Colonic mucosa (tissue), 4 donors: ENCODE results near the gene TLE2. TPM values are rescaled to one million over a fixed set of nuclear protein-coding genes. Genes with fewer than 3 reads are reported as not detected.

Experiments
- DNase-seq: peaks from one replicate; pipeline ENCODE4 v3.0.0-alpha.2; 2020
- H3K27ac ChIP-seq: fragments of 200-600 bp; one replicate; pipeline ENCODE4 v1.8.0; 2021
- H3K27me3 ChIP-seq: fragments of 200-600 bp; one replicate; pipeline ENCODE4 v1.8.0; 2021
- H3K36me3 ChIP-seq: fragments of 200-600 bp; one replicate; pipeline ENCODE4 v1.8.0; 2021
- H3K4me1 ChIP-seq: fragments of 200-600 bp; one replicate; pipeline ENCODE4 v1.8.0; 2021; ENCODE audit warnings: mild to moderate bottlenecking
- H3K4me3 ChIP-seq: fragments of 200-600 bp; one replicate; pipeline ENCODE4 v1.8.0; 2021
- H3K9ac ChIP-seq, 2 donors: one replicate each; pipeline ENCODE4 v1.7.0; 2013; ENCODE audit warnings: control low read depth in 2 of 2, low read depth in 2 of 2, low read length in 2 of 2
- H3K9me3 ChIP-seq: fragments of 200-600 bp; one replicate; pipeline ENCODE4 v1.8.0; 2021
- intact Hi-C: fragments of 100-400 bp; cut with DNase I; formaldehyde crosslinking; loops from one replicate; pipeline ENCODE4 v1.14.1; 2022
- total RNA-seq, 2 donors: library from RNA; stranded (reverse); fragmentation: NEBNext Ultra II Directional in 1 of 2; extraction: Animal tissue kit (Norgen Biotek cat#: 25700) in 1 of 2; gene quantifications; one replicate each; pipeline ENCODE4 v1.2.1, GENCODE V29; 2021
- TF ChIP-seq, protein P1 (sequence below): fragments of 200-600 bp; IDR thresholded peaks from one replicate; pipeline ENCODE4 v1.8.0; 2022; ENCODE audit warnings: antibody characterized with exemption, mild to moderate bottlenecking
- donor health status: healthy.
- donor health status: DM: no; HTN: no; CAD: no.
- donor health status: DM: no; HTN: no; CAD: no.

The TLE2 gene
- total RNA-seq, 2 donors from 2014 or later, result 42.8 to 52.4 TPM

DNA sequence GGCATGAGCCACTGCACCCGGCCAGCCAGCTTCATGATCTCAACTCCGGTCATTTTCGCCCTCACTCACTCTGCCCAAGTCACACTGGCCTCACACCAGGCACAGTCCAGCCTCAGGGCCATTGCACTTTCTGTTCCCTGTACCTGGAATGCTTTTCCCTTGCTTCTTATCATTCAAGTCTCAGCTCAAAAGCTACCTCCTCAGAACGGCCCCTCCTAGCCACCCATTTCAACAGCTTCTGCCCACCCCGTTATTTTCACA, 2.5 kb upstream of the TLE2 start:
- no peak overlapping the region for H3K9ac ChIP-seq
- no peaks in the 10 kb centered on the region for H3K9me3 ChIP-seq
- intact Hi-C loops, result no loop called here
- H3K27me3 ChIP-seq, result no peaks in the 10 kb centered on the region
- no peak for DNase-seq
- no peaks in the 10 kb centered on the region for H3K36me3 ChIP-seq
- H3K27ac ChIP-seq, result no peak overlapping the region
- no peak overlapping the region for H3K4me3 ChIP-seq
- TF ChIP-seq, protein P1, sequence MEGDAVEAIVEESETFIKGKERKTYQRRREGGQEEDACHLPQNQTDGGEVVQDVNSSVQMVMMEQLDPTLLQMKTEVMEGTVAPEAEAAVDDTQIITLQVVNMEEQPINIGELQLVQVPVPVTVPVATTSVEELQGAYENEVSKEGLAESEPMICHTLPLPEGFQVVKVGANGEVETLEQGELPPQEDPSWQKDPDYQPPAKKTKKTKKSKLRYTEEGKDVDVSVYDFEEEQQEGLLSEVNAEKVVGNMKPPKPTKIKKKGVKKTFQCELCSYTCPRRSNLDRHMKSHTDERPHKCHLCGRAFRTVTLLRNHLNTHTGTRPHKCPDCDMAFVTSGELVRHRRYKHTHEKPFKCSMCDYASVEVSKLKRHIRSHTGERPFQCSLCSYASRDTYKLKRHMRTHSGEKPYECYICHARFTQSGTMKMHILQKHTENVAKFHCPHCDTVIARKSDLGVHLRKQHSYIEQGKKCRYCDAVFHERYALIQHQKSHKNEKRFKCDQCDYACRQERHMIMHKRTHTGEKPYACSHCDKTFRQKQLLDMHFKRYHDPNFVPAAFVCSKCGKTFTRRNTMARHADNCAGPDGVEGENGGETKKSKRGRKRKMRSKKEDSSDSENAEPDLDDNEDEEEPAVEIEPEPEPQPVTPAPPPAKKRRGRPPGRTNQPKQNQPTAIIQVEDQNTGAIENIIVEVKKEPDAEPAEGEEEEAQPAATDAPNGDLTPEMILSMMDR, result no peak
- H3K4me1 ChIP-seq, result peaks cover 9% of the 10 kb centered on the region

DNA sequence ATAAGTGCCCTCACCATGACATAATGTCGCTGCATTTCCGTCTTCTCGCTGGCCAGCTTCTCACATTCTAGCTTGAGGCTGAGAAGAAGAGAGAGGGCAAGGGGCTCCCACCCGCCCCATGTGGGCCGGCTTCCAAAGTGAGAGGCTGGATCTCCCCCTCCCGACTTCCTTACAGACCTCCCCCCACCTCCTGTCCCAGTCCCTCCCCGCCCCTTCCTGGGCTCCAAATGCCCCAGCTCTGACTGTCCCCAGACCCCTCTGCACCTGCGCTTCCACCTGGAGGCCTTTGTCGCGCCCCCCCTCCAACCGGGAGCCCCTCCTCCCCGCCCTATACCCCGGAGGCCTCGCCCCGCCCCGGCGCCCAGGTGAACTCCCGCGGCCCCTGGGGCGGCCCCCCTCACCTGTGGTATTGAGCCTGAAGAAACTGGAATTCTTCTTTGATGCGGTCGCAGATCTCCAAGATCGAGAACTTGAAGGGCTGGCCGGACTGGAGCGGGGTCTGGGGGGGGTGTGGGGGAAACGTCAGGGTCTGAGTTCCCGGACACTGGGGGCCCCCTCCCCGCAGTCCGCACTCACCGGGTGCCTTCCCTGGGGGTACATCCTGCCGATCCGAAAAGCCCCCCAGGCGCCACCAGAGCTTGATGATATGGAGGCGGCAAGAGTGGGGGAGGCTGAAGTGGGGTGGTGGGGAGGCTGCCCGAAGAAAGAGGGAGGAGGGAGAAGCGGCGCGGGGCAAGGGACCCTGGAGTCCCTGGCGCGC, 595 bp downstream of the TLE2 start:
- intact Hi-C loops, result loop anchor here (5.0 kb wide), 1 partner anchor 74 kb away; no protein-coding TSS in a partner anchor

DNA sequence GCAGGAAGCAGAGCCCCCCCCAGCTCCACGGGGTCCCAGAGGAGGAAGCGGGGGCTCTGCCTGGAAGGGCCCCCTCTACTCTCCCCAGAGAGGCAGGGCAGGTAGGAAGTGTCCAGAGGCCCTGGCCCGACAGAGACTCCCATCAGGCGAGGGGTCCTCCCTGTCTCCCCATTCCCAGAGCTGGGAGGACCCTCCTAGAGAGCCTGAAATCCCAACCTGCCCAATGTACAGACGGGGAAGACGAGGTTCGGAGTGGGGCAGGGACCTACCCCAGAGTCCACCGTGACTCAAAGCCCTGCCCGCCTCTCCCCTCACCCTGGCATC, 1.1 kb downstream of the TLE2 start:
- no peak for DNase-seq
- H3K4me3 ChIP-seq, result peak overlapping the region; percentile 52
- intact Hi-C loops, result loop anchor here (5.0 kb wide), 1 partner anchor 74 kb away; no protein-coding TSS in a partner anchor

More for the DNA sequence above, 595 bp downstream of the TLE2 start:
- peaks cover 3% of the 10 kb centered on the region for H3K4me1 ChIP-seq
- H3K9ac ChIP-seq, result peak overlapping the region; percentile 78 to 79
- H3K36me3 ChIP-seq, result no peaks in the 10 kb centered on the region
- H3K4me3 ChIP-seq, result peak overlapping the region; percentile 52
- TF ChIP-seq, protein P1, result no peak
- no peaks in the 10 kb centered on the region for H3K9me3 ChIP-seq
- no peak overlapping the region for H3K27ac ChIP-seq
- no peaks in the 10 kb centered on the region for H3K27me3 ChIP-seq
- DNase-seq, result peak; percentile 39

DNA sequence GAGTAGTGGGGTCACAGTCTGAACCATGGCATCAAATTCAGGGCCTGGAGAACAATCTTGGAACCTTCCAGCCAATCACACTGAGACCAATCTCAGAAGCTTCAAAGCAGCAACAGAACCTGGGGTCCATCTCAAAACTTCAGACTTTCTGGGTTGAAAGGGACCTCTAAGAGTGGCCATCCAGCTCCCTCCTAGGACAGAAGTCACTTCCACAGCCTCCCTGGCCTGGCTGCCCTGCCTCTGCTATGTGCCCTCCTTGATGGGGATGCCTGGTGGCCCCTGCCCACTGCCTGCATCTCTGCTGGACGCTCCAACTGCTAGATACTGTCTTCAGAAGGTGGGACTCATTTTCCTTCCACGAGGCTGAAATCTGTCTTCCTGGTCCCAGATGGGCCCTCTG, 1.8 kb downstream of the TLE2 start:
- H3K27me3 ChIP-seq, result no peaks in the 10 kb centered on the region
- intact Hi-C loops, result loop anchor here (5.0 kb wide), 1 partner anchor 75 kb away; no protein-coding TSS in a partner anchor
- DNase-seq, result no peak

More for the DNA sequence above, 1.1 kb downstream of the TLE2 start:
- Histone ChIP-seq H3K27ac (no peak overlapping the region), H3K4me1 (peaks cover 3% of the 10 kb centered on the region), H3K9ac (peak overlapping the region; percentile 39 to 54), H3K9me3 (no peaks in the 10 kb centered on the region), H3K36me3 (no peaks in the 10 kb centered on the region), H3K27me3 (no peaks in the 10 kb centered on the region)
- TF ChIP-seq, protein P1, result no peak

DNA sequence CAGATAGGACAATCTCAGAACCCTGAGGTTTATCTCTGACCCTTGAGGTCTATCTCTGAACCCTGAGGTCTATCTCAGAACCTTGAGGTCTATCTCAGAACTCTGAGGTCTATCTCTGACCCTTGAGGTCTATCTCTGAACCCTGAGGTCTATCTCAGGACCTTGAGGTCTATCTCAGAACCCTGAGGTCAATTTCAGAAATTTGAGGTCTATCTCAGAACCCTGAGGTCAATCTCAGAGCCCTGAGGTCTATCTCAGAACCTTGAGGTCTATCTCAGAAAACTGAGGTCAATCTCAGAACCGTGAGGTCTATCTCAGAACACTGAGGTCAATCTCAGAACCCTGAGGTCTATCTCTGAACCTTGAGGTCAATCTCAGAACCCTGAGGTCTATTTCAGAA, 2.3 kb downstream of the TLE2 start:
- H3K27ac ChIP-seq, result no peak overlapping the region
- H3K4me3 ChIP-seq, result no peak overlapping the region
- H3K9me3 ChIP-seq, result no peaks in the 10 kb centered on the region
- no peaks in the 10 kb centered on the region for H3K36me3 ChIP-seq
- DNase-seq, result no peak
- peaks cover 3% of the 10 kb centered on the region for H3K4me1 ChIP-seq
- intact Hi-C loops, result loop anchor here (5.0 kb wide), 1 partner anchor 76 kb away; no protein-coding TSS in a partner anchor
- no peaks in the 10 kb centered on the region for H3K27me3 ChIP-seq
- TF ChIP-seq, protein P1, result no peak
- no peak overlapping the region for H3K9ac ChIP-seq

More for the DNA sequence above, 1.8 kb downstream of the TLE2 start:
- Histone ChIP-seq H3K4me1 (peaks cover 3% of the 10 kb centered on the region), H3K4me3 (no peak overlapping the region), H3K9me3 (no peaks in the 10 kb centered on the region), H3K36me3 (no peaks in the 10 kb centered on the region), H3K9ac (peak overlapping the region in 1 of 2 donors; percentile 15), H3K27ac (no peak overlapping the region)
- TF ChIP-seq, protein P1, result no peak
